Mucosa of stomach (tissue), 1 donor: Measurements from ENCODE around the gene SIGLEC6.

Experiments
- H3K27me3 ChIP-seq: one replicate; pipeline ENCODE4 v1.7.0; 2013; ENCODE audit warnings: mild to moderate bottlenecking, low read length; ENCODE audit not compliant: control insufficient read depth, insufficient read depth
- H3K36me3 ChIP-seq: one replicate; pipeline ENCODE4 v1.7.0; 2013; ENCODE audit warnings: low read length; ENCODE audit not compliant: control insufficient read depth, insufficient read depth
- H3K4me1 ChIP-seq: one replicate; pipeline ENCODE4 v1.7.0; 2013; ENCODE audit warnings: mild to moderate bottlenecking, low read length; ENCODE audit not compliant: control insufficient read depth, insufficient read depth
- H3K4me3 ChIP-seq: one replicate; pipeline ENCODE4 v1.7.0; 2013; ENCODE audit warnings: low read length
- H3K9ac ChIP-seq: one replicate; pipeline ENCODE4 v1.7.0; 2013; ENCODE audit warnings: mild to moderate bottlenecking, low read length, moderate library complexity
- H3K9me3 ChIP-seq: one replicate; pipeline ENCODE4 v1.7.0; 2013; ENCODE audit warnings: mild to moderate bottlenecking, low read length, moderate library complexity; ENCODE audit not compliant: control insufficient read depth
- donor health status: Pancreatic carcinoma.

Gene SIGLEC6

GRCh38 chr19:51478381-51479234, 52.9 kb downstream of the SIGLEC6 start, which contains the start of gene CEACAM18:
Gene CEACAM18 (plus strand): TSS chr19:51478539.
- Histone ChIP-seq H3K27me3 (no peaks in the 10 kb centered on the region), H3K9ac (no peak within 1 kb of the TSS), H3K9me3 (no peaks in the 10 kb centered on the region), H3K4me1 (peaks cover 20% of the 10 kb centered on the region), H3K36me3 (no peaks in the 10 kb centered on the region), H3K4me3 (no peak within 1 kb of the TSS)

GRCh38 chr19:51477344-51477743, 54.1 kb downstream of the SIGLEC6 start:
- no peak overlapping the region for H3K4me3 ChIP-seq
- H3K27me3 ChIP-seq = no peaks in the 10 kb centered on the region
- H3K9ac ChIP-seq = no peak overlapping the region
- H3K4me1 ChIP-seq = peaks cover 24% of the 10 kb centered on the region
- H3K36me3 ChIP-seq = no peaks in the 10 kb centered on the region
- no peaks in the 10 kb centered on the region for H3K9me3 ChIP-seq

GRCh38 chr19:51476164-51476563, 55.3 kb downstream of the SIGLEC6 start:
- Histone ChIP-seq H3K36me3 (no peaks in the 10 kb centered on the region), H3K27me3 (no peaks in the 10 kb centered on the region), H3K9me3 (no peaks in the 10 kb centered on the region), H3K4me1 (peaks cover 24% of the 10 kb centered on the region), H3K9ac (no peak overlapping the region), H3K4me3 (no peak overlapping the region)

GRCh38 chr19:51473009-51473707, 58.3 kb downstream of the SIGLEC6 start:
- no peaks in the 10 kb centered on the region for H3K9me3 ChIP-seq
- no peaks in the 10 kb centered on the region for H3K27me3 ChIP-seq
- no peak overlapping the region for H3K4me3 ChIP-seq

GRCh38 chr19:51472607-51473006, 58.9 kb downstream of the SIGLEC6 start:
- Histone ChIP-seq H3K36me3 (no peaks in the 10 kb centered on the region), H3K27me3 (no peaks in the 10 kb centered on the region), H3K9me3 (no peaks in the 10 kb centered on the region), H3K4me3 (no peak overlapping the region), H3K9ac (no peak overlapping the region), H3K4me1 (peaks cover 20% of the 10 kb centered on the region)

More at GRCh38 chr19:51473009-51473707, 58.3 kb downstream of the SIGLEC6 start:
- peaks cover 20% of the 10 kb centered on the region for H3K4me1 ChIP-seq
- no peaks in the 10 kb centered on the region for H3K36me3 ChIP-seq
- H3K9ac ChIP-seq = no peak overlapping the region

- peaks cover 20% of the 10 kb centered on the region for H3K4me1 ChIP-seq
- H3K36me3 ChIP-seq = no peaks in the 10 kb centered on the region
- H3K9me3 ChIP-seq = no peaks in the 10 kb centered on the region
- no peaks in the 10 kb centered on the region for H3K27me3 ChIP-seq
- no peak overlapping the region for H3K9ac ChIP-seq
- no peak overlapping the region for H3K4me3 ChIP-seq
Measured at GRCh38 chr19:51471527-51471926, 59.9 kb downstream of the SIGLEC6 start.

GRCh38 chr19:51470966-51471365, 60.5 kb downstream of the SIGLEC6 start:
- Histone ChIP-seq H3K4me1 (peaks cover 20% of the 10 kb centered on the region), H3K27me3 (no peaks in the 10 kb centered on the region), H3K9ac (no peak overlapping the region), H3K9me3 (no peaks in the 10 kb centered on the region), H3K36me3 (no peaks in the 10 kb centered on the region), H3K4me3 (no peak overlapping the region)

GRCh38 chr19:51469629-51470028, 61.8 kb downstream of the SIGLEC6 start:
- Histone ChIP-seq H3K36me3 (no peaks in the 10 kb centered on the region), H3K4me3 (no peak overlapping the region), H3K9me3 (no peaks in the 10 kb centered on the region), H3K27me3 (no peaks in the 10 kb centered on the region), H3K4me1 (peaks cover 12% of the 10 kb centered on the region), H3K9ac (no peak overlapping the region)

- Histone ChIP-seq H3K4me3 (no peak overlapping the region), H3K4me1 (peaks cover 8% of the 10 kb centered on the region), H3K36me3 (no peaks in the 10 kb centered on the region), H3K27me3 (no peaks in the 10 kb centered on the region), H3K9me3 (no peaks in the 10 kb centered on the region), H3K9ac (no peak overlapping the region)
Measured at GRCh38 chr19:51469162-51469561, 62.3 kb downstream of the SIGLEC6 start.

GRCh38 chr19:51468545-51468920, 62.9 kb downstream of the SIGLEC6 start:
- no peak overlapping the region for H3K4me3 ChIP-seq
- H3K27me3 ChIP-seq = no peaks in the 10 kb centered on the region
- H3K9ac ChIP-seq = no peak overlapping the region
- no peaks in the 10 kb centered on the region for H3K36me3 ChIP-seq
- peaks cover 4% of the 10 kb centered on the region for H3K4me1 ChIP-seq
- no peaks in the 10 kb centered on the region for H3K9me3 ChIP-seq

- Histone ChIP-seq H3K4me3 (no peak overlapping the region), H3K9ac (no peak overlapping the region), H3K4me1 (no peaks in the 10 kb centered on the region), H3K27me3 (peaks cover 2% of the 10 kb centered on the region), H3K9me3 (no peaks in the 10 kb centered on the region), H3K36me3 (no peaks in the 10 kb centered on the region)
Measured at GRCh38 chr19:51467864-51468544, 63.5 kb downstream of the SIGLEC6 start.
